ENCODE results near the gene NPW.
A peak's percentile ranks its signal among the peaks of the same experiment; 100 is the strongest.
"Not testable (repeated sequence)": the region's sequence is repeated elsewhere in the genome, so short reads cannot be mapped to it uniquely, and the experiment has no call there.

The NPW gene

DNA sequence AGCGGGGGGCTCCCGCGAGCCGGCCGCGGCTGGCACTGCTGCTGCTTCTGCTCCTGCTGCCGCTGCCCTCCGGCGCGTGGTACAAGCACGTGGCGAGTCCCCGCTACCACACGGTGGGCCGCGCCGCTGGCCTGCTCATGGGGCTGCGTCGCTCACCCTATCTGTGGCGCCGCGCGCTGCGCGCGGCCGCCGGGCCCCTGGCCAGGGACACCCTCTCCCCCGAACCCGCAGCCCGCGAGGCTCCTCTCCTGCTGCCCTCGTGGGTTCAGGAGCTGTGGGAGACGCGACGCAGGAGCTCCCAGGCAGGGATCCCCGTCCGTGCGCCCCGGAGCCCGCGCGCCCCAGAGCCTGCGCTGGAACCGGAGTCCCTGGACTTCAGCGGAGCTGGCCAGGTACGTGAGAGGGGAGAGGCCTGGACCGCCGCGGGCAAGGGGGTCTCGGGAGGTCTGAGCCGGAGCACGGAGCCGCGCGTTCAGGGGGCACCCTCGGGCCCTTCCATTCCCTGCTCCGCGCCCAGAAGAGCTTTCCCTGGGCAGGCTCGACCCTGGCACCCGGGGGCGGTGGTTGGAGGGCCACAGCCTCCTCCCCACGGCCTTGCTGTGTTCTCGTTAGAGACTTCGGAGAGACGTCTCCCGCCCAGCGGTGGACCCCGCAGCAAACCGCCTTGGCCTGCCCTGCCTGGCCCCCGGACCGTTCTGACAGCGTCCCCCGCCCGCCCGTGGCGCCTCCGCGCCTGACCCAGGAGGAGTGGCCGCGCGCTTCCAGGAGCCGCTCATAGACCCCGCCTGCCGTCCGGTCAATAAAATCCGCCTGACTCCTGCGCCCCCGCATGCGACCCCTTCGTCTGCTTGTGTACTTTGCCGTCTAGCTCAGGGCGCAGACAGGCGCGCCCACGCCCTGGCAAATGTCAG is 591 bp downstream of the NPW start:
- no peak for DNase-seq

DNA sequence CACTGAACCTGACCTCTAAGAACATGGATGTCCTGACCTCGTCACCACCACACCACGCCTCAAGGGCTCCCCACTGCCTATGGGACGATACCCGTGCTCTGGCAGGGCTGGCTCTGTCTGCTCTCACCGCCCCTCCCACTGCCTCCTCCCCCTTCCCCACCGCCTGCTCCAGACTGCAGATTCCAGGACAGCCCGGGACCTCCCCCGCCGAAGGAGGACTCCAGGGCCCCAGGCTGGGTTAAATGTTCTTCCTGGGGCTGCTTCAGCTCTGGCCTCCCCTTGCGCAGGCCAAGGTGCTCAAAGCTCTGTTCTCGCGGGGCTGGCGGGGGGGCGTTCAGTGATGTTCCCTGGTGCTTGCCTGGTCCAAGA is 3.1 kb downstream of the NPW start:
- DNase-seq: no peak

DNA sequence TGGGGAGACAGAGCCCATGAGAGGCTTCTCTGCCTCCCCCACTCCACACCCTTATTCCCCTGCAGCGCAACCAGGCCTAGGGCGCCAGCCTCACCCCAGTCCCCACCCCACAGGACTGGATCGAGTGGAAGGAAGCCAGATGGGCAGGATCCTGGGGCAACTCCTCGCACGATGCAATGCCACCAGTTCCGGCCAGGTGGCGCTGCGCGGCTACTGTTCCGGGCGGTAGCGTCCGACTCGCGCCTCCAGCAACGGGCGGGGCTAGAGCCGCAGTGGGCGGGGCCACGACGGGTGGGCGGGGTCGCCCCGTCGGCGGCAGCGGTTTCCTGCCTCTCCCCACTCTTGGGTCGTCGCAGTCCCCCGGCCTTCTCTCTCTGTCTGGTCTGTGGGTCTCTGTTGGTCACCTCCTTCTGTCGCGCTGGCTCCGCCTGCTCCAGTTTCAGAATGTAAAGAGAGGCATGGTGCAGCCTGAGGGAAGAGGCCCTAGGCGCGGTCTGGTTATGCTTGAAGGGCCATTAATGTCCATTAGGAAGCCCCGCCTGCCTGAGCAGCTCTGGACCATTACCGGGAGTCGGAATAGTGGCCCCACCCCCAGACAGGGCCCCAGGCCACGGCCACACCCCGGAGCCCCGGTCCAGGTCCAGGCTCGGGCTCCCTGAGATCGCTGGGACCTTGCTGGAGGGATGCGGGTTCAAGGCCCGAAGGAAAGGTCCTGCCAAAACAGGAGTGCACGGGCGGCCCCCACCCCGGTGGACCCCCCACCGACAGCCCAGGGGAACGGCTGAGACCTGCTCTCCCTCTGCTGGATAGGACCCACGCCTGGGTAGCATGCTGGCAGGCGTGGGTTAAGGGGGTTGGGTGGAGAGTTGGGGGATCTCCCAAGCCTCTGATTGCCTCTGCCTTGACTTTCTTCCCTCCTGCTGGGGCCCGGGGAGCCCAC is 3.8 kb downstream of the NPW start:
- peak in 57 of 58 donors; percentile 21 to 96 (median 83) for DNase-seq

DNA sequence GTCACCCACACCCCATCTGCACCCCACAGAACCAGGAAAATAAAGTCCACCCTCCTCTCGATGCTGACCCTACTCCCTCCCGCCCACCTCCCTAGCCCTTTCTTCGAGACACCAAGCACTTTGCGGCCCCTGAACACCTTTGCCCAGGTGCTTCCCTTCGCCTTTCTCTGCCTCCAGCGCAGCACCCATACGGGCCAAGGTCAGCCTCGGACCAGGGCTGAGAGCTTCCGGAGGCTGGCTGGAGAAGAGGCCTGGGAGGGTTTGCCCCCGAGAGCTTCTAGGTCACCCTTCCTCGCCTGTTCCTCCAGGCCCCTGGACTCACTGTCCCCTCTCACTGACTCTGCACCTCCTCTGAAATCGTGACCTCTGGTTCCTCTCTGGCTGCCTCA is 4.4 kb downstream of the NPW start:
- DNase-seq: no peak

DNA sequence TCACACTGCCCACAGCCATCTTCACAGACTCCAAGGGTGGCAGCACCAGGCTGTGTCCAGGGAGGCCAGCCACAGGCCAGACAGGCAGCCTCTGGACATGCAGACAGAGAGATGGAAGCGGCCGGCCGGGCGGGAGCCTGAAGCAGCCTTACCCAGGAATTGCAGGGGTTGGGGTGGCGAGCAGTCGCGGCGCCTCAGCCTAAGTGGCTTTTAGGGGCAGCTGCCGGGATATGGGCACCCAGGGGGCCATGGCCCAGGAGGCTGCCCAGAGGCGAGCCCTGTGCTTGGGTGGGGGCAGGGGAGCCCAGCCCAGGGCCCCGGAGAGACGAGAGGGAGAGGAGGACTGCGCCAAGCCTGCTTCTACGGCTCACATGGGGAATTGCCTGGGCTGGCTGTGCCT is 5.7 kb downstream of the NPW start:
- DNase-seq: no peak

DNA sequence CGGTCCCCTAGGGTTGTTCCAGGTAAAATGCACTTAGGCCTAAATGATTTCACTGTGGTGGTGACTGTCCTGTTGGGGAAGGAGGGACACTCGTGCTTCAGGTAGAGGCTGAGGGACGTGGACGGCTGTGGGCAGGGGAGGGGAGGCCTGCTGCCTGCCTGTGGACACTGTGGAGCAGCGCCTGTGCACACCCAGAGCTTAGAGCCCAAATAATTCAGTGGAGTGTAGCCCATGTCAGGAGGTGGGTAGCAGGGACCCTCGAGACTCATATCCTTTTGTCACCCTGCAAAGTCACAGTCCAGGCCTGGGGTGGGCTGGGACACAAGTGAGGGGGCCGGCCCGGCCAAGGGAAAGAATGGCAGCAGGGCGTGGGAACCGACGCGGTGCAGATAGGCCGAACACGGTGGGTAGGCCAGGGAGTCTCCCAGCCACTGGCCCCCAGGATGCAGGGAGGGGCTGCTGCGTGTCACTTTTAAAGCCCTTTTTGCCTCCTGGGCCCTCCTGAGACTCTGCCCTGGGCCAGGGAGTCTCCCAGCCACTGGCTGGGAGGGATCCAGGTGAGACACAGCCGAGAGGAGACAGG is 6.4 kb downstream of the NPW start:
- DNase-seq: no peak

DNA sequence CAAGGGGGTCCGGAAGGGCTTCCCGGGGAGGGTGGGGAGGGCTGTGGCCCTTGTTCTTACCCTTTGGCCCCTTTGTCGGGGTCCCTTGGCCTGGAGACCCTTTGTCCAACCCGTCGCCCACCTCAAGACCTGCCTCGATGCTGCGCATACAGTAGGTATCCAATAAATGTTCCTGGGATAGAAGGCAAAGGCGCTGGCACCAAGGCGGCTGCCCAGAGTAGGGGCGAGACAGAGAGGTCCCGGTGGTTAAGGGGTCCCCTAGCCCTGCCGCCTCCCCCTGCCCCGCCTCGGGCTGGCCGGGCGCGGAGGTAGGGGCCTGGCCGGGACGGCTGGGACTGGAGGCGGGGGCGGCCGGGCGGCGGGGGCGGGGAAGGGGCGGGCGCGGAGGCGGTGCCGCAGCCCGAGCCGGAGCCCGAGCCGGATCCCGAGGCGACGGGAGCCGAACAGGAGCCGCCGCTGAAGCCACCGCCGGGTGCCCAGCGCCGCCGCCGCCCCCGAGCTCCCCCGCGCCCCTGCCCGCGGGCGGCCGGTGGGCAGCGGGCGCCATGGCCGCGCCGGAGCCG is 7.0 kb downstream of the NPW start, which contains the start of gene NHERF2:
TSS of gene NHERF2 (plus strand) at position 442 of the 563 bp plus-strand sequence. CDS start at position 546, 104 bp downstream.
- DNase-seq: peak in 17 of 58 donors; percentile 5 to 45 (median 25)

DNA sequence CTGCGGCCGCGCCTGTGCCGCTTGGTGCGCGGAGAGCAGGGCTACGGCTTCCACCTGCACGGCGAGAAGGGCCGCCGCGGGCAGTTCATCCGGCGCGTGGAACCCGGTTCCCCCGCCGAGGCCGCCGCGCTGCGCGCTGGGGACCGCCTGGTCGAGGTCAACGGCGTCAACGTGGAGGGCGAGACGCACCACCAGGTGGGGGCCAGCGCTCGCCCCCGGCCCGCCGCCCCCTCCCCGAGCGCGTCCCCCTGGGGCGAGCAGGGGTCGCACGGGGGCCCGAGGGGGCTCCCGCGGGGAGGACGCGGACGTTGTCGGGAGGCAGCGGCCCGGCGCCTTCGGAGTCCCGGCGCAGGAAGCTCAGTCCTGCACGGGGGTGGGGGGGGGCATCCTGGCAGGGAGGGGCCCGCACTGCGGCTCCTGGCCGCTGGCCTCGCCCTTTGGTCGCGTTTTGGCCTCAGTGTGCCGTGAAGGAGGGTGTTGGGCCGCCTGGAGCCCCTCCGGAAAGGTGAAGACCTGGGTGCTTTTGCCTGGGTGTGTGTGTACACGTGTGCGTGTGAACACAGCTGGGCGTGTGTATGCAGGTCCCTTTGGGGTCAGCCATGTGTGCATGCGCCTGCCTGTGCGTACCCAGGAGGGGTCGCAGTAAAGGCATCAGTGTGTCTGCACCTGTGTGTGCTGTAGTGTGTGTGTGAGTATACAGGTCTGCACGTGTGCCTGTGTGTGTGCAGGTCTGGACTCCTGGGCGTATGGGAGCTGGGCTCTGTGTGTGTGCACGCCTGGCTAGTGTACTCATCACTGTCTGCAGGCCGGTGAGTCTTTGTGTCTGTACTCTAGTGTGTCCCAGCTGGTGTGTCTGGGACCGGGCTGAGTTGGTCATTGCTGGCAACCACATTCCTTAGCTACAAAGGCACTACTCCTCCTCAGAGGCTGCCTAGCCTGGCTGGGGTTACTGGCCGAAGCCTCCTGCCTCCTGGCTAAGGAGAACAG is 7.7 kb downstream of the NPW start:
- DNase-seq: peak in 1 of 58 donors; percentile 4

DNA sequence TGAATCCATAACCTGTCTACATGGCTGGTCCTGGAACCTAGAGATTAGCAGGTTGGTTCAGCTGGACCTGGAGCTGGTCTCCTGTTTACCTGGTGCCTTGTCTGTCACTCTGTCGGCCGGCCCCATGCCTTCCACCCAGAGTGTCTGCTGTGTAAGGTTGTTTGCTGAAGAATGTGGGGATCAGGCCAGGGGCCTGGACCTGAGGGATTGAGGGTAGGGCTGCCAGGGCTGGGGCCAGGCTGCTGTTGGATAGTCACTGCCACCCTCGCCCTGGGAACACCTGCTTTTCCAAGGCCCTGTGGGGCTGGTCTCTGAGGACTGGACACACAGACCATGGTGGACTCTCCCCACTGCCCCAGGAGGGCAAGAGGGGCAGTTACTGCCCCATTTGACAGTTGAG is 8.6 kb downstream of the NPW start:
- no peak for DNase-seq

DNA sequence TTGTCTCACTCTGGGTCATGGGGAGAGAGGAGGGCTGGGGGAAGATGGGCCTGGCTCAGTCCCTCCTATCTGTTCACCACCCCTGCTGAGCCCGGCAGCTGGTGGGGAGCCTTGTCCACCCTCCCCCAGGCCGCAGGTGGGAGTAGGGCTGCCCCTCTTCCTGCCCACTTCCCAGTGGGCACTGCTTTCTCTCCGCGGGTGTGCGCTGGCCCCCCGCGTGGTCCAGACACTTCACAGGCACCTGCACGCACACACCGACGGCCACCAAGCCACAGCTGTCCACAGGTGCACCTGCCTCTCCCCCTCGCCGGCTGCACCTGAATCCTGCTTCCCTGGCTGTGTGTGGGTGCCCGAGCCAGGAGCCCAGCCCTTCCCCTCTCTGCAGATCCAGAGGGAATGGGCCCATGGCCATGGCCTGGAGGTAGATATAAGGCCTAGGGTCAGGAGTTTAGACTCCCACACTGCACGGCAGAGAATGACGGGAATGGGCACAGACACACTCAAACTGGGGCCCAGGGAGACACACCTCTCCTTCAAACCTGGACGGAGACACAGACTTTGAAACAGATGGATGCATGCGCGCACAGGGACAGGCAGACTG is 9.1 kb downstream of the NPW start:
- DNase-seq: no peak

DNA sequence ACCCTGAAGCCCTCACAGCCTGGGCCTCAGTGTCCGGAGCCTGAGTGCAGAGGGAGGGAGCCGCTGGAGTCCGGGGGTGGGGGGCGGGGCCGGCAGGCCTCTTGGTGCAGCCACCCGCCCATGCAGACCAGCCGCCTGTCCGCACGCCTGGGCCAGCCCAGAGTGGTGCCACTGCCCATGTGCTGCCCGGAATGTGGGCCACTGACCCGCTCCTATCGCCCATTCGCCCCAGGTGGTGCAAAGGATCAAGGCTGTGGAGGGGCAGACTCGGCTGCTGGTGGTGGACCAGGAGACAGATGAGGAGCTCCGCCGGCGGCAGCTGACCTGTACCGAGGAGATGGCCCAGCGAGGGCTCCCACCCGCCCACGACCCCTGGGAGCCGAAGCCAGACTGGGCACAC is 9.8 kb downstream of the NPW start:
- DNase-seq: no peak

DNA sequence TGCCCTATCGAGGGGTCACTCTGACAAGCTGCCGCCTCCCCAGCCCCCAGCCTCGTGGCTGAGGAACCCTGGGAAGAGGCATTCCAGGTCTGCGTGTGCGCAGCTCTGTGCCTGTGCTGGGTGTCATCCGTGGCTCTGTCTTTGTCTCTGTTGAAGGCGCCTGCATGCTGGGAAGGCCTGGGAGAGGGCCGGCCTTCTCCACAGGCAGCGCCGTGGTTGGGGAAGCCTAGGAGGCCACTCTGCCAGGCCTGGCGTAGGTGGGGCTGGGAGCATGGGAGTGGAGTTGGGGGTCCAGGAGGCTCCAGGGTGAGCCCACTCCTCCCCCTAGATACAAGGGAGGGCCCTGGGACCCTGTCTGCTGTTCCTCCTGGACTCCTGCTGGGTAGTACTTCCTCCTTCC is 10.5 kb downstream of the NPW start:
- no peak for DNase-seq

DNA sequence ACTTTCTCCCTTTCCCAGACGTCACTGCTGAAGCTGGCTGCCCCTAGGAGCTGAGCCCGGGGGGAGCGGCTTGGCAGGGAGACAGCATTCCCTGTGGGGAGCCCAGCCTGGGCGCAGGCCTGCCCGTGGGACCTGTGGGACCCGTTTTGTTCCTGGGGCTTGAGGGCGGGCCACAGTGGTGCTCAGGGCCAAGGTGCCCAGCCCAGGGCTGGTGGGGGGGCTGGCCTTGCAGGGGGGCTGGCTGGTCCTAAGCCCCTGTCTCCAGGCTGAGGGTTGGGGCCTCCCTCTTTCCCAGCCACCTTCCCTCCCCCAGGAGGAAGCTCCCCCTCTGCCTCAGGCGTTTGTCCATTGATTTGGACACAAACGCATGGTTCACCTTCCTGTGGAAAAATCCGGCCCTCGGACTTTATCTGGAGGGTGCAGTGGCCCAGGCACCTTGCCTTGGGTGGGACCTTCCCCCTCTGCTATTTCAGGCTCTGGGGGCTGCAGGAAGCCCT is 11.5 kb downstream of the NPW start:
- DNase-seq: no peak

DNA sequence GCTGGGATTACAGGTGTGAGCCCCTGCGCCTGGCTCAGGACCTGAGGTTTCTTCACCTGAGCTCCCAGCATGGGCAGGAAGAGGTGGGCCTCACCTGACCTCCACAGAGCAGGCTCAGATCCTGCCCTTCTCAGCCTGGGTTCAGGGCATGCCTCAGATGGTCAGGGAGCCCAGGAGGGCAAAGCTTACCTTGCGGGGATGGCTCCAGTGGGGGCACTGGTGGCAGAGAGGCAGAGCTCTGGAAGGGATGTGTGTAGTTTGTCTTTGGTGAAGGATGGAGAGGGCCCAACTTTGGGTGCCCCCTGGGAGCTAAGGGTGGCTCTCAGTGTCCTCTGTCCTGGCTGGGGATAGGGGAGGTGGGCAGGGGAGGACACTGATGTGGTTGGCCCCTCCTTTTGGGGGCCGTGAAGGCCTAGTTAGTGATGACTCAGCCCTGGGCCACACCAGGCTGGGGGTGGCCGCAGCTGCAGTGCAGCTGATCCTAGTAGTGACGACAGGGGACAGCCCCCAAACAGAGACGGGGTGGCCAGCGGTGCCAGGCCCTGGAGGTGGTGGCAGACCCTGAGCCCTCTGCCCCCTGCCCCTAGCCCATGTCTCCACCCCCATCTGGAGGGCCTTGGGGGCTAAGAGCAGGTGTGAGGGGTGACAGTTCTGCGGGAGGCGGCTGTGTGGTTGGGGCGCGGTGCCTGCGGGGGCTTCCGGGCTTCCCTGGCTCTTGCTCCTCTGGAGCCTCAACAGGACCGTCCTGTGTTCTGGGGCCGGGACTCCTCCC is 12.9 kb downstream of the NPW start:
- peak in 30 of 58 donors; percentile 3 to 84 (median 46) for DNase-seq

DNA sequence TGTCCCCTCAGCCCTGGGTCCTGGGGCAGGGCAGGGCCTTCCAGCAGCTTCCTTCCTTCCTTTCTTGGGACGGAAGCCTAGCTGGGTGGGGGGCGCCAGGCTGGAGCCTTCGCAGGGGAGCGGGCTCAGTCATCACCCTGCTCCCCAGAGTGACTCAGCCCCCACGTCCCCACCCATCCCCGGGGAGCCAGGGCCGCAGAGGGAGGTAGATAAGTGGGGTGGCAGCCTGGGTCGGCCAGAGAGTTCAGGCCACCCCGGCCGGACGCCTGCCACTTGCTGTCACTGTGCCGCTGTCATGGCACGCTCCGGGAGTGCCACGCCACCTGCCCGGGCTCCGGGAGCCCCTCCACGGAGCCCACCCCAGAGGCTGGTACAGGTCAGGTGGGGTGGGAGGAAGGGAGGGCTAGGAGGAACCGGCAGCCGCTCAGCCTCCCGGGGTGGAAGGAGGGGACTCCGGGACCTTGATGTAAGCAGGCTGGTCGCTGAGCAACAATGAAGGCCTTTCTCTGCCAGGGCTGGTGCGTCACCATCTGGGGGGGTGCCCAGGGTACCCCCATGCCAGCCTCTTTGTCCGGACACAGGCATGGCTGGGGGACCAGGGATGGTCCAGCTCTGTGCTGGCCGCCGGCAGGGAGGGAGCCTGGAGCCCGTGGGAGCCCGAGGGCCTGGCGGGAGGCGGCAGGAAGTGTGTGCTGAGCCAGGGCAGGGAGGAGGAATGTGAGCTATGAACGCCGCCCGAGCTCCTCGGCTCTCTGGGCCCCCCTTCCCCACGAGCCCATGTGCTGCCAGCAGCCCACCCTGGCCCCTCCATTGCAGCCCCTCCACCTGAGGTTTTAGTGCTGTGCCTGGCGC is 13.7 kb downstream of the NPW start:
- peak in 56 of 58 donors; percentile 41 to 96 (median 84) for DNase-seq

DNA sequence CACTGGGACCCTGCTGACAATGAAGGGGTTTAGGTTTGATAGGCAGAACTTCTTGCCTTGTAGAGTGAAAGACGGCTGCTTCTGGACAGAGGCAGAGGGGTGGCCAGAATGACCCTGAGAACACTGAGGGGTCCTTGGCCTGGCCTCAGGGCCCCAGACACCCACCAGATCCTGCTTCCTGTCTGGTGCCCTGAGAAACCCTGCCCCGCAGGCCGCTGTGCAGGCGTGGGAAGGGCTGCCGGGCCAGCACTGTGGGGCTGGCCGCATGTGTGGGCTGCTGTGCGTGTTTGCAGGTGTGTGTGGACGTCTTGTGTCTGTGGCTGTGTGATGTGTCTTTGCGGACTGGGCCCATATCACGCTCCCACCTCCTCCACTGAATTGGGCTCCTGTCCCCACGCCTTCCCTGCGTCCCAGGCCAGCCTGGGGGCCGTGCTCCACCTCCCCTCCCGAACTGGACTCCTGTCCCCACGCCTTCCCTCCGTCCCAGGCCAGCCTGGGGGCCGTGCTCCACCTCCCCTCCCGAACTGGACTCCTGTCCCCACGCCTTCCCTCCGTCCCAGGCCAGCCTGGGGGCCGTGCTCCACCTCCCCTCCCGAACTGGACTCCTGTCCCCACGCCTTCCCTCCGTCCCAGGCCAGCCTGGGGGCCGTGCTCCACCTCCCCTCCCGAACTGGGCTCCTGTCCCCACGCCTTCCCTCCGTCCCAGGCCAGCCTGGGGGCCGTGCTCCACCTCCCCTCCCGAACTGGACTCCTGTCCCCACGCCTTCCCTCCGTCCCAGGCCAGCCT is 14.5 kb downstream of the NPW start:
- DNase-seq: not testable (repeated sequence)
